Upper lobe of right lung (tissue), 1 donor: ENCODE data around the gene APCDD1. TPM values are rescaled to one million over a fixed set of nuclear protein-coding genes. Genes with fewer than 3 reads are reported as not detected.

Source experiments
- ATAC-seq: fragments of 200-7000 bp; cut with Tn5 transposase; one replicate; pipeline ENCODE4 v1.9.1; 2020; ENCODE audit warnings: mild to moderate bottlenecking, moderate library complexity
- DNase-seq: peaks from one replicate; pipeline ENCODE4 v3.0.0-alpha.2; 2020
- H3K27ac ChIP-seq: fragments of 200-600 bp; one replicate; pipeline ENCODE4 v1.8.0; 2022
- H3K27me3 ChIP-seq: fragments of 200-600 bp; one replicate; pipeline ENCODE4 v1.8.0; 2022; ENCODE audit warnings: mild to moderate bottlenecking
- H3K36me3 ChIP-seq: fragments of 200-600 bp; one replicate; pipeline ENCODE4 v1.8.0; 2022
- H3K4me1 ChIP-seq: fragments of 200-600 bp; one replicate; pipeline ENCODE4 v1.8.0; 2022
- H3K4me3 ChIP-seq: fragments of 200-600 bp; one replicate; pipeline ENCODE4 v1.8.0; 2022; ENCODE audit warnings: mild to moderate bottlenecking
- H3K9me3 ChIP-seq: fragments of 200-600 bp; one replicate; pipeline ENCODE4 v1.8.0; 2022
- intact Hi-C: fragments of 100-400 bp; cut with DNase I; formaldehyde crosslinking; loops from one replicate; pipeline ENCODE4 v1.11.0; 2022
- total RNA-seq: library from RNA; stranded (reverse); fragmentation: NEBNext Ultra II Directional; extraction: Animal tissue kit (Norgen Biotek cat#: 25700); gene quantifications from one replicate; pipeline ENCODE4 v1.2.1, GENCODE V29; 2021
- TF ChIP-seq, protein P1 (sequence below): fragments of 200-600 bp; IDR thresholded peaks from one replicate; pipeline ENCODE4 v1.8.0; 2022; ENCODE audit warnings: antibody characterized with exemption
- donor health status: DM: no; HTN: yes; CAD: no; lungs with severe emphysema.

The APCDD1 gene
- total RNA-seq, 1 donor from 2014 or later: 27.6 TPM

DNA sequence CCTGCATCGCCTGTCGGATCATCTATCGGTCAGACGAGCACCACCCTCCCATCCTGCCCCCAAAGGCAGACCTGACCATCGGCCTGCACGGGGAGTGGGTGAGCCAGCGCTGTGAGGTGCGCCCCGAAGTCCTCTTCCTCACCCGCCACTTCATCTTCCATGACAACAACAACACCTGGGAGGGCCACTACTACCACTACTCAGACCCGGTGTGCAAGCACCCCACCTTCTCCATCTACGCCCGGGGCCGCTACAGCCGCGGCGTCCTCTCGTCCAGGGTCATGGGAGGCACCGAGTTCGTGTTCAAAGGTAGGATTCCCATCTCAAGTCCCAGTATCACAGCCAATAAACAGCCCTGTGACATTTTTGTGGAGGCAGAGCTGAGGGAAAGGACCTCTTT is 31.0 kb downstream of the APCDD1 start:
- peaks cover 10% of the 10 kb centered on the region for H3K4me1 ChIP-seq
- no peaks in the 10 kb centered on the region for H3K9me3 ChIP-seq
- DNase-seq (no peak), ATAC-seq (no peak)
- TF ChIP-seq, protein P1, sequence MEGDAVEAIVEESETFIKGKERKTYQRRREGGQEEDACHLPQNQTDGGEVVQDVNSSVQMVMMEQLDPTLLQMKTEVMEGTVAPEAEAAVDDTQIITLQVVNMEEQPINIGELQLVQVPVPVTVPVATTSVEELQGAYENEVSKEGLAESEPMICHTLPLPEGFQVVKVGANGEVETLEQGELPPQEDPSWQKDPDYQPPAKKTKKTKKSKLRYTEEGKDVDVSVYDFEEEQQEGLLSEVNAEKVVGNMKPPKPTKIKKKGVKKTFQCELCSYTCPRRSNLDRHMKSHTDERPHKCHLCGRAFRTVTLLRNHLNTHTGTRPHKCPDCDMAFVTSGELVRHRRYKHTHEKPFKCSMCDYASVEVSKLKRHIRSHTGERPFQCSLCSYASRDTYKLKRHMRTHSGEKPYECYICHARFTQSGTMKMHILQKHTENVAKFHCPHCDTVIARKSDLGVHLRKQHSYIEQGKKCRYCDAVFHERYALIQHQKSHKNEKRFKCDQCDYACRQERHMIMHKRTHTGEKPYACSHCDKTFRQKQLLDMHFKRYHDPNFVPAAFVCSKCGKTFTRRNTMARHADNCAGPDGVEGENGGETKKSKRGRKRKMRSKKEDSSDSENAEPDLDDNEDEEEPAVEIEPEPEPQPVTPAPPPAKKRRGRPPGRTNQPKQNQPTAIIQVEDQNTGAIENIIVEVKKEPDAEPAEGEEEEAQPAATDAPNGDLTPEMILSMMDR: no peak
- H3K36me3 ChIP-seq: peaks cover 11% of the 10 kb centered on the region
- no peak overlapping the region for H3K4me3 ChIP-seq
- intact Hi-C loops: no loop called here
- no peaks in the 10 kb centered on the region for H3K27me3 ChIP-seq
- no peak overlapping the region for H3K27ac ChIP-seq

DNA sequence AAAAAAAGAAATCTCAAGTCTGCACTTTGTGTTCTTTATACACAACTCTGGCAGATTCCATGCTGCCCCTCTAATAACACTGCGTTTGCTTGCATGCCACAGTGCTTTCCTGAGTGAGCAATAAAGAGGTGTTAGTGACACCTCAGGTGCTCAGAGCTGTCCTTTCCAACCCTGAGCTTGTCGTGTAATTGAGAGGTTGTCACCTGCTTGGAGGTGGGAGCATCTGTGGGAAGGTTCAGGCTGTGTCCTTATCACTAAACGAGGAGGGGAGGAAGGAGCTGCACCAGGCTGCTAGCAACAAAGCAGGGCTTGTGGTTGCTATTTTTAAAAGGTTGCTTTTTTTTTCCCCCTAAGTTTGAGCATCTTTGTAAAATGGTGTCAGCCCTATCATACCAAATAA is 31.9 kb downstream of the APCDD1 start:
- intact Hi-C loops: no loop called here
- Histone ChIP-seq H3K4me1 (peaks cover 10% of the 10 kb centered on the region), H3K27ac (no peak overlapping the region), H3K4me3 (no peak overlapping the region), H3K36me3 (peaks cover 11% of the 10 kb centered on the region), H3K27me3 (no peaks in the 10 kb centered on the region), H3K9me3 (no peaks in the 10 kb centered on the region)
- ATAC-seq (no peak), DNase-seq (no peak)
- TF ChIP-seq, protein P1: no peak

DNA sequence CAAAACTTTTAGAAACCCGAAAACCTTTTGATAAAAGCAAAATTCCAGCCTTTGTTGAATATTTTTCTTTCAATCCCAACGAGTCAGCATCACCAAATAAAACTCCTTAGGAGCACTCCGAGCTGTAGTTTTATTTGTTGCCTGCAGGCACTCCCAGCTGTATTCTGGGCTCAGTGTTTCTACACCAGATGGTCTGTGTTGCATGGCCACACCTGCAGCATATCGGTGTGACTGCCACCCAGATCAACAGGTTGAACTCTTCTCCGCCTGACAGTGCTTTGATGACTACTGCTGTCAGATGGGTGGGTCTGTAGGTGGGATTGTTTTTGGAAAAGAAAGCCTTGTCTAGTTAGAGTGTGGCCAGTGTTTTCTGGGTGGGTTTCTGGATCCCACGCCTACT is 32.7 kb downstream of the APCDD1 start:
- Histone ChIP-seq H3K9me3 (no peaks in the 10 kb centered on the region), H3K4me1 (peaks cover 10% of the 10 kb centered on the region), H3K27me3 (no peaks in the 10 kb centered on the region), H3K36me3 (peaks cover 11% of the 10 kb centered on the region), H3K27ac (no peak overlapping the region), H3K4me3 (no peak overlapping the region)
- DNase-seq (no peak), ATAC-seq (no peak)
- TF ChIP-seq, protein P1: no peak
- intact Hi-C loops: no loop called here

DNA sequence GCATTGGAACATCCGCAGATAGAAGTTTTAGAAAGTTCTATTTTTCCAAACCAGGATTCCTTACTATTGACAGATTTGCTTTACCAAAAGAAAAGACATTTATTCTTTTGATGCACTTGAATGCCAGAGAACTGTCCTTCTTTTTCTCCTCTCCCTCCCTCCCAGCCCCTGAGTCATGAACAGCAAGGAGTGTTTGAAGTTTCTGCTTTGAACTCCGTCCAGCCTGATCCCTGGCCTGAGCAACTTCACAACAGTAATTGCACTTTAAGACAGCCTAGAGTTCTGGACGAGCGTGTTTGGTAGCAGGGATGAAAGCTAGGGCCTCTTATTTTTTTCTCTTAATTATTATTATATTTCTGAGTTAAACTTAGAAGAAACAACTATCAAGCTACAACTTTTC is 33.6 kb downstream of the APCDD1 start:
- ATAC-seq (no peak), DNase-seq (no peak)
- Histone ChIP-seq H3K4me1 (peaks cover 4% of the 10 kb centered on the region), H3K27me3 (no peaks in the 10 kb centered on the region), H3K36me3 (peaks cover 11% of the 10 kb centered on the region), H3K27ac (no peak overlapping the region), H3K9me3 (no peaks in the 10 kb centered on the region), H3K4me3 (no peak overlapping the region)
- intact Hi-C loops: no loop called here
- TF ChIP-seq, protein P1: no peak

DNA sequence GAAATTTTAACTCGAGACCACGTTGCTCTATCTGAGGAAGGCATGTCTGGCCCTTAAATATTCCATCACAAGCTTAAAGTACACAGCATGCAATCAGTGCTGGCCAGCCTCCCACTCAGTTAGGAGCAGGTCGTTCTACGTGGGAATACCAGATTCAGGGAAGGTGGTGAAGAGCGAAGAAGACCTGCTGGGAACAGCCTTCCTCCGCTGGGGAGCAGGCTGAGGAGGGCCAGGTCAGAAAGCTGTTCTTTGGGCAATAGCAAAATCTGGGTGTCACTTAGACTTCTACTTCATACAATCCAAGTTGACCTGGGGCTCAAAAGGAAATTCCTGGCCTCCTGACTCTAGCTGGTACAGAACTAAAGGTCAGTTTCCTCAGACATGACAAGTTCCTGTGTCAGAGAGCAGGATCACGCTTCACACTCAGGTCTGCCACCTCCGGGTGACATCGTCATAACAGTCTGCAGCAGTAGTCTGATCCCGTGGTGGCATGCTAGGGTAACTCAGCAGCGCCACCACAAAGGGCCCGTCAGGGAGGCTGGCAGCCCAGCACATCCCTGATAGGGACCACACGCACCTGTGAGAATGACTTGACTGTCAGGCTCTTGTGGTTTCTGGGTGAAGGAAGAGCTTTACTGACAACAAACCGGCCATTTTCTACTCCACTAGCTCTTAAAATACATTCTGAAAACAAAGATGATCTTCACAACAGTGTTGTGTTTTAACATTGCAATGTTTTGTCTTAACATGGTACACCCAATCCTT is 36.1 kb downstream of the APCDD1 start:
- Histone ChIP-seq H3K36me3 (peaks cover 9% of the 10 kb centered on the region), H3K27me3 (no peaks in the 10 kb centered on the region), H3K4me3 (no peak overlapping the region), H3K4me1 (no peaks in the 10 kb centered on the region), H3K27ac (no peak overlapping the region), H3K9me3 (no peaks in the 10 kb centered on the region)
- intact Hi-C loops: no loop called here
- ATAC-seq: peak; percentile 71
- DNase-seq: no peak
- TF ChIP-seq, protein P1: peak; percentile 10

DNA sequence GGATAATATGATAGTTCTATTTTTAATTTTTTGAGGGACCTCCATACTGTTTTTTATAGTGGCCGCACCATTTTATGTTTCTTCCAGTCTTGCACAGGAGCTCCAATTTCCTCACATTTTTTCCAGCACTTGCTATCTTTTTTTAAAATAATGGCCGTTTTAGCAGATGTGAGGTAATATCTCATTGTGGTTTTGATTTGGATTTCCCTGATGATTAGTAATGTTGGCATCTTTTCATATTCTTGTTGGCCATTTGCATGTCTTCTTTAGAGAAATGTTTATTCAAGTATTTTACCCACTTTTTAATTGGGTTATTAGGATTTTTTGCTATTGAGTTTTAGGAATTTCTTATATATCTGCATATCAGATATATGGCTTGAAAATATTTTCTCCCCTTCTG is 41.5 kb downstream of the APCDD1 start:
- H3K27me3 ChIP-seq: no peaks in the 10 kb centered on the region
- no peak for ATAC-seq
- no peaks in the 10 kb centered on the region for H3K4me1 ChIP-seq
- no peak overlapping the region for H3K27ac ChIP-seq
- intact Hi-C loops: no loop called here
- H3K36me3 ChIP-seq: no peaks in the 10 kb centered on the region
- H3K9me3 ChIP-seq: no peaks in the 10 kb centered on the region
- no peak overlapping the region for H3K4me3 ChIP-seq
- DNase-seq: no peak
- TF ChIP-seq, protein P1: no peak
